Measurements from ENCODE around the gene CAMK2A.

Gene CAMK2A

DNA sequence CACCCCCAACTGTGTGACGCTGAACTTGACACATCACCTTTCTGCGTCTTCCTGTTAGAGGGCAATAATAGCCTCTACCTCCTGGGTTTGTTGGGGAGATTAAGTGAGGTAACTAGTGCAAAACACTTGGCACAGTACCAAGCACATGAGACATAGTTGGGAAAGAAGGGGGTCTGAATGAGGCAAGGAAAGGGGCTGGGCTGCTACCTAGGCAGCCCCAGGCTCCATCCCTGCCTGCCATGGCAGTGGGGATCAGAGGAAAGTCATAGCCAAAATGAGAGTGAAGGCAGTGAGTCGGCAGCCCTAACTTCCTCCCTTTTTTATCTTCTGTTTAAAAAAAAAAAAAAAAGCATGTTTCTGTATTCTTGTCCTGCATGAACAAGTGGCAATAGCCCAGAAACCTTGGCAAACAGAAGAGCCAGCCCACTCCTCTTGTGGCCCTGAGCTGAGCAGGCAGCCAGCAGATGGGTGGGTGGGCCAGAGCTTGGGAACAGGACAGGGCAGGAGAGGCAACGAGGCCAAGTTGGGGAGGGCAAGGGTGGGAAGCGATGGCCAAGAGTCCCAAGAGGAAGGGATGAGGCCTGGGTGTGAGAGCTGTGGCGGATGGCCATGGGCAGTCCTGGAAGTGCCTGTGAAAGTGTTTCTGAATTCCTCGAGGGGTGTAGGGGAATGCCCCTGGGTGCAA, 11.4 kb downstream of the CAMK2A start:
- no peak for DNase-seq

- DNase-seq, result no peak
These were observed 12.5 kb downstream of the CAMK2A start for GRCh38 chr5:150277043-150277442.

- no peak for DNase-seq
These were observed 14.8 kb downstream of the CAMK2A start for GRCh38 chr5:150274811-150275210.

- DNase-seq, result no peak
These were observed 17.0 kb downstream of the CAMK2A start for GRCh38 chr5:150272531-150272930.

DNA sequence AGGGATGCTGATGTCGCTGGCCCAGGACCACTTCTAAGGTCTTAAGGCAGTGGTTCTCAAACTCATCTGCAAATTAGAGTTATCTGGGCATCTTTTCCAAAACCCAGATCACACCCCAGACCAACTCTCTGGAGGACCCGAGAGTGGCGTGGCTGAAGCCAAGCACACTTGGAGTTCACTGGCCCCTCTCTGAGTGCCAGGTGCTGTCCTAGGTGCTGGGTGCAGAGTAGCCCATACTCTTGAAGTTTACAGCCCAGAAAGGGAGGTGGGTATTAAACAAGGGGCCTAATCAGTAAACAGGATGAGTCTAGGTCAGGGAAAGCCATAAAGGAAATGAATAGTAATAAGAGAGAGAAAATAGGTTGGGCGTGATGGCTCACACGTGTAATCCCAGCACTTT, 17.6 kb downstream of the CAMK2A start:
- DNase-seq, result no peak

GRCh38 chr5:150271296-150271692, 18.3 kb downstream of the CAMK2A start:
- DNase-seq, result no peak

DNA sequence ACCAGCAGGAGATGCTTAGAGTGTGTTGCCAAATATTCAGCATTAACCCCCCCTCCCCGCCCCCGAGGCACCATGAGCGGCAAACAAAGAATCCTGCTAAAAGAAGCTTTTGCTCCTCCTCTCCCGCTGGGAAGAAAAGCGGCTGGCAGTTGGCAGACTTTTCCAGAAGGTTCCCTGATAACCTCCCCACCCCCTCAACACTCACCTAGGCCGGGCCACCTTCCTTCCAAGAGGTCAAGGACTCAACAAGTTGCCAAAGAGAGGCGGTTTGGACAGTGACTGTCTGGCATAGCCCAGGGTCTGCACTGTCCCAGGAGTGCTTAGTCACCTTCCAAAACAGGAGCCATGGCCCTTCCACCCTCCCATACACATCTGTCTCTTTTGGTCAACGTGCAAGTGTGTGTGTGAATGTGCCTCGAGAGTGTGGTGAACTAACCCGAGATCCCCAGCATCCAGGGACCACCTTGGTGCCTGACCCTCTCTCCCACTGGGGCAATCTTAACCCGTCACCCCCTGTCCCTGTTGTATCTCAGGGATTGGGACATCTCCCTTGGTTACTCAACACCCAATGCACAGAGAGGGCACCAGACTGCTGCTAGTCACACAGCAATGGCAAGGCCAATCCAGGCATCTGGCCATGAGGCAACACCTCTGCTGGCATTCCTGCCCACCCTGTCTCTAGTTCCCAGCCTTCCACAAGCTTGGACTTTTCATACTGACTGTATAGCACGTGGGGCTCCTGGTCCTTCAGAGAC, 18.9 kb downstream of the CAMK2A start:
- DNase-seq, result no peak

DNA sequence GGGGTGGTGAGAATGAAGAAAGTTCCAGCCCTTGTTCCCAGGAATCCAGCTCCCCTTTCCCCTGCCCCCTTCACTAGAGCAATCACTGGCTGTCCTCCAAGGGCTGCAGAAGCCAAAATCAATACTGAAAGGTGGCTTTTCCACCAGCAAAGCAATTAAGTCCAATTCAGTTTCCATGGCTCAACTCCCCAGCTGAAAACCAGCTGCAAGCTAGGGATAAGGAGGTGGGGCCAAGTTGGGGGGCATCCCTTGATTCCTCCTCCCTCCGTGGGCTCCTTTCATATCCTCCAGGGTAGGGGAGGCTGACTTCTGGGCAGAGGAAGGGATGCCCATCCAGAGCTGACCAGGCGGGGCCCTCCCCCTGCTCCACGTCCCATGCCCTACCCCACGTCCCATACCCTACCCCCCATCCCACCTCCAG, 22.7 kb downstream of the CAMK2A start:
- no peak for DNase-seq

GRCh38 chr5:150265870-150266383, 23.6 kb downstream of the CAMK2A start:
- no peak for DNase-seq

GRCh38 chr5:150264667-150265603, 24.6 kb downstream of the CAMK2A start:
- DNase-seq, result no peak

- no peak for DNase-seq
These were observed 25.6 kb downstream of the CAMK2A start for GRCh38 chr5:150263801-150264621.

DNA sequence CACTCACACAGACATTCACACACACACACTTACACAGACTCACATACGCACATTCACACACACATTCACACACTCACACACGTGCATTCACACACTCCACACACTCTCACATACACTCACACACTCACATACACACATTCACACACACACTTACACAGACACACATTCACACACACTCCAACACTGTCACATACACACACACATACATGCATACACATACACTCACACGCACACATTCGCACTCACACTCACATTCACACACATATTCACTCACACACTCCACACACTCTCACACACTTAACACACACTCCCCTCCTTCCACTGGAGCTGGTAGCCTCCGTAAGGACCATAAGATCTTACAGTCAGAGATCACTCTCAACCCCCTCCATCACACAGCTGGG, 26.2 kb downstream of the CAMK2A start:
- DNase-seq, result no peak

- DNase-seq, result no peak
These were observed 27.1 kb downstream of the CAMK2A start for GRCh38 chr5:150262502-150262901.

DNA sequence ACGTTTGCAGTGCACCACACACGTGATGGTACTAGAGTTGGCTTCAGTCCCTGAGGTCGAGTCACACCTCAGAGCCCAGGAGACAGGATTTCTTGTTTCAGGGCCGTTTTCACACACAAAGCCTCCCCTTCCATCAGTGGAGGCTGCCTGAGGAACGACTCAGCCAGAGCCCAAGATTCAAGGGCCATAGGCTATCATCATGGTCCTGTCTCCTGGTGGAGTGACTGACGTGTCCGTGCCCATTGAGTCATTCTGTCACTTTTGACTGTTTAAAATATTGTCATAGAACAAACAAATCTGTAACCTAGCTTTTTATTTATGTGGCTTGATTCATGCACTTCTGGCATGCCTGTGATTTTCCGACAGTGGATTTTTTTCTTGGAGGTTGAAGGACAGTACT, 28.3 kb downstream of the CAMK2A start:
- DNase-seq, result no peak

DNA sequence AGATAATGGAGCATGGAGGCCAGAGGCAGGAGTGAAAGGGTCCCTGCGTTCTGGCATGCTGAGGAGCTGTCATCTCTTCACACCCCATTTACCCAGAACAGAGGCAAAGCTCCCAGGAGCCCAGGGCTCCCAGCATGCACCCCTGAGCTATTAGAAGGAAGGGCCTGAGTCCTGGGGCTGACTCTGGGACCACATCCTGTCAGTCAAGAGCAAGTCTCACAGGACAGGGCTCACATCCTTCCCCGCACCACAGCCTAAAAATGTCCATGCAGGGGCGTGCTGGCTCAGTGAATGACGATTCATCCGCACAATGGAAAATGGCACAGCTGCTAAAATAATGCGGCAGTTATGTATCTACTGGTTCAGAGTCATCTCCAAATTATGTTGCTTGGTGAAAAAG, 31.4 kb downstream of the CAMK2A start:
- DNase-seq, result no peak

- DNase-seq, result no peak
These were observed 32.1 kb downstream of the CAMK2A start for GRCh38 chr5:150257424-150257823.

- no peak for DNase-seq
These were observed 33.0 kb downstream of the CAMK2A start for GRCh38 chr5:150256410-150257064.

DNA sequence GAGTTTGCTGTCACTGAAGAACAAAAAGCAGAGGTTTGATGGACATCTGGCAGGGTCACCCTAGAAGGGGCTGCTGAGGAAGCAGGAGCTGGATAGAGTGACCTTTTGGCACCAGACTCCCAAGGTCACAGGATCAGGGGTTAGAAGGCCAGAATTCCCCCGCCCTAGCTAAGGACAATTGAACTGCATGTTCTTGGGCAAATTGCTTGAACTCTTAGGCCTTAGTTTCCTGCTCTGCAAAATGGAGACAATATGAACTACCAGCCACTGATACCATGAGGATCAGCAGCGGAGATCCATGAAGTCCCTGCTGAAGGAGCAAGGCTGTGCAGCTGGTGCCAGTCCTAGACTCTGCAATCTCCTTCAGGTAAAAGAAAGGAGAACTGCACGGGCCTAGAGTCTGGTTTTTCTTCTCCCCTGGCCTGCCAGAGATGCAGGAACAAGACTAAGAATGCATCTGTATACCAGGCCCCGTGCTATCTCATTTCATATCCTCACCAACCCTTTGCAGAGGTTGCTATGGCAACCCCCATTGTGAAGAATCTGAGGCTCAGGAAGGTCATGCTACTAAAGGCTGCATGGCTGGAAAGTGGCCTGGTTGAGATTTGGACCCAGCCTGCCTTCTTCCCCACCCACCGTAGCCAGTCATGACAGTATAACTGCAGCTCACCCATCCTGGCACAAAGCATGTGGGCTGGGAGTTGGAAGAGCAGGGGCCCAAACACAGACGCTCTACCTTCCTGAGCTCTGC, 33.7 kb downstream of the CAMK2A start:
- no peak for DNase-seq

GRCh38 chr5:150254774-150255173, 34.8 kb downstream of the CAMK2A start:
- no peak for DNase-seq

DNA sequence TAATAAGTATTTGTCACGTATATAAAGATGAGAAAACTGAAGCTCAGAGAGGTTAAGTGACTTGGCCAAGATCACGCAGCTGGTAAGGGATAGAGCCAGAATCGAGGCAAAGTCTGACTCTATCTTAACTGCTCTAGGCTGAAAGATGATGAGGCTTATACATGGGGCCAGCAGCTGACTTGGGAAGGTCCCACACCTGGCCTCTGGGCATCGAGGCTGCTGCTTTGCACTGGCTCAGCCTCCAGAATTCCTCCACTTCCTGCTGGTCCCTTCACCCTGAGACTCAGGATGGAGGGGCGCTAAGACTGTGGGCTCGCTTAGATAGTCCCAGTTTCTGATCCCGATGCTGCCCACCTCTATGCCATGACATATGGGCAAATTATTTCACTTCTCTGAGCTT, 35.2 kb downstream of the CAMK2A start:
- DNase-seq, result no peak
